Anterior cingulate cortex (tissue), 58 donors: ENCODE data around the gene VIT.
A peak's percentile ranks its signal among the peaks of the same experiment; 100 is the strongest.

ENCODE experiments used
- DNase-seq, 58 donors: peaks; one replicate each; lab custom pipeline; 2025; lab: John Stamatoyannopoulos, UW

Gene VIT, protein sequence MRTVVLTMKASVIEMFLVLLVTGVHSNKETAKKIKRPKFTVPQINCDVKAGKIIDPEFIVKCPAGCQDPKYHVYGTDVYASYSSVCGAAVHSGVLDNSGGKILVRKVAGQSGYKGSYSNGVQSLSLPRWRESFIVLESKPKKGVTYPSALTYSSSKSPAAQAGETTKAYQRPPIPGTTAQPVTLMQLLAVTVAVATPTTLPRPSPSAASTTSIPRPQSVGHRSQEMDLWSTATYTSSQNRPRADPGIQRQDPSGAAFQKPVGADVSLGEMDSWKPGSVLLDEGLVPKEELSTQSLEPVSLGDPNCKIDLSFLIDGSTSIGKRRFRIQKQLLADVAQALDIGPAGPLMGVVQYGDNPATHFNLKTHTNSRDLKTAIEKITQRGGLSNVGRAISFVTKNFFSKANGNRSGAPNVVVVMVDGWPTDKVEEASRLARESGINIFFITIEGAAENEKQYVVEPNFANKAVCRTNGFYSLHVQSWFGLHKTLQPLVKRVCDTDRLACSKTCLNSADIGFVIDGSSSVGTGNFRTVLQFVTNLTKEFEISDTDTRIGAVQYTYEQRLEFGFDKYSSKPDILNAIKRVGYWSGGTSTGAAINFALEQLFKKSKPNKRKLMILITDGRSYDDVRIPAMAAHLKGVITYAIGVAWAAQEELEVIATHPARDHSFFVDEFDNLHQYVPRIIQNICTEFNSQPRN

DNA sequence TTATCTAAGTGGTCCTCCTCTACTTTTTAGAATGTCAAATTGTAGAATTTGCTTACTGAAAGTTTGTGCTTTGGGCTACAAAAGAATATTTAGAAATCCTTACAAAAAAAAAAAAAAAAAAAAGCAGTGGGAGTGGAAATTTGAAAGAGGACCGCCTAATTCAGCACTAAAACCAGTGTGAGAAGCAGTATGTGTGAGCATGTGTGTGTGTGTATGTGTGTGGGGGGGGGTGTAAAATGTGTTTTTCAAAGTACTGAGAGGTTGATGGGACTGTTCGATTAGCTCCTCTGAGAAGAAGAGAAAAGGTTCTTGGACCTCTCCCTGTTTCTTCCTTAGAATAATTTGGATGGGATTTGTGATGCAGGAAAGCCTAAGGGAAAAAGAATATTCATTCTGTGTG is at the start of gene VIT:
Gene VIT, plus strand, starts transcription at position 175 of the 400 bp plus-strand sequence. CDS start 19,664 bp downstream, outside the sequence.
- DNase-seq: no peak

DNA sequence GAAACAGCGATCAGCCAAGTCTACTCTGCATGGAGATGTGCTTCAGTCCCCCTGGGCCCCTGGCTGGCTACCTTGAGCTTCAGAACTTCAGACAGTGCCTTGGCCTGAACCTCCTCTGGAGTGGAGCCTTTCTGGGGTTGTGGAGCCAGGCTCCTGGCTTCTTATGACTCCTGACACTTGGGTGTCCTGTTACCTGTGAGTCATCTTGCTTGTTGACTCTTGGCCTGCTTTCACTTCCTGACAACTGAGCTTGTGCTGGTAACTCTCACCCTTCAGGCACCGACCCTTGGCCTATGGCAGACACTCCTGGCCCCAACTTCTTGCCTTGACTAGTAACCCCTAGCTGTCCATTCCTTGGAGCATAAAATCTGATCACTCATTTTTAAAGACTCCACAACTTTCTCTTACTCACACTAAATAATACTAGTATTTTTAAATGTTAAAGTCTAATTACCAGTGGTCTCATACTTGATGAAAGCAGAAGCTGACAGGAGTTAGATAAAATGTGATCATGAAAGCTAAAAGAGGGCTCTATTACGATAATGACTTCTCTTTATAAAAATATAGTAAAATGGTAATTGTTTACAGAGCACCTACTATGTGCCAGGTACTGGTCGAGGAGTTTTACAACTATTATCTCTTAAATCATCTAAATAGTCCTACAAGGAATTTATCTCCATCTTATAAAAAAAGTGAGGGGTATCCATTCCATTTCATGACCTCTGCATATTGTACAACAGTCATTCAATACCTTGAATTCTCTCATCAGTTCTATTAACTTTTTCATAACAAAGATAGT is 46.3 kb upstream of the VIT start:
- no peak for DNase-seq

DNA sequence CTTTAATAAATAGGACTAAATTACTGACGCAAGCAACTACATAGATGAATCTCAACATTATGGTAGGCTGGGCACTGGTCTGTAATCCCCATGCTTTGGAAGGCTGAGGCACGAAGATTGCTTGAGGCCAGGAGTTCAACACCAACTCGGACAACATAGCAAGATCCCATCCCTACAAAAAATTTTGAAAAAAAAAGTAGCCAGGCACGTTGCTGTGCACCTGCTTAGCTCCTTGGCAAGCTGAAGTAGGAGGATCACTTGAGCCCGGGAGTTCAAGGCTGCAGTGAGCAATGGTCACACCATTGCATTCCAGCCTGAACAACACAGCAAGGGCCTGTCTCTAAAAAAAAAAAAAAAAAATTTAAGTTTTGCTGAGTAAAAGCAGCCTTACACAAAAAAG is 43.4 kb upstream of the VIT start:
- no peak for DNase-seq

DNA sequence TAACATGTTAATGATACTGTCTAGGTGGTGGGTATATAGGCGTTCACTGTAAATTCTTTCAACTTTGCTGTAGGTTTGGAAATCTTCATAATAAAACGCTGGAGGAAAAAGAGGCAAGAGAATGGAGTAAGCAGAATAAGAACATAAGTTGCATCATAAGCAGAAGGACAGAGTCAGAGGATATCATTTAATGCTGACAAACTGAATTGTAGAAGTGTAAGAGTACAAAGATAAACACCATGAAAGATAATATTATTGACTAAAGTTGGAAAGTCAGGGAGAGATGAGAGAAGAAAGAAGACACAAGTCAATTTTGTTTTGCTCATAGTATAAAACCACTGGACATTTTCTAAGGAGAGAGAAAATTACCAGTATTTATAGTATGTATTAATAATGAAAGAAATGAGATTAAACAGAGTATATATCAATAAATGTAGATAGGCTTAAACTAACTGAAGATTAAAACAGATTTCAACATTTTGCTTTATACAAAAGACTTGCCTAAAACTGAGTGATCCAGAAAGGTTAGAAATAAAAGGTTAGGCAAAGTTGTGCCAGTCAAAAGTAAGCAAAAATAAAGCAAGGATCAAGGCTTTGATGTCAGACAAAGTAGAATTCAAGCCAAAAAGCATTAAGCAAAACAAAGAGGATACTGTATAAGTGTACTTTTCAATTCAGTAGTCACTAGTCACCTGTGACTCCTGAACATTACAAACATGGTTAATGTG is 42.4 kb upstream of the VIT start:
- DNase-seq: no peak

DNA sequence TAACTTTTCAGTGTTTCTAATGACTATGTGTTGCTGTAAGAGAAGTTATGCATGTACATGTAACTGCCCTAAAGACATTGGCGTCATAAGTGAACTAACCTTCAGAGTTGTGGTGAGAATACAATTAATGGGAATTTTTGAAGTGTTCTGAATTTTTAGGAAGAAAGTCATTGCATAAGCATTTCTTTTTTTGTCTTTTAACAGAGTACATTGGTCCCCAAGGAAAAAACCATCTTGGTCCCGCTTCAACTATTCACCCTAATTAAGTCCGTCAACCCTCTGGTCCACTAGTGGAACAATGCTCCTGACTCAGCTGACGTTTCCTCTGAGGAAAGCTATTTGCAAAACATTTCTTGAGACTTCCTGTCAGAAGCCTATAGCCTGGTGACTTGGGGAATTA is 41.1 kb upstream of the VIT start:
- DNase-seq: no peak

DNA sequence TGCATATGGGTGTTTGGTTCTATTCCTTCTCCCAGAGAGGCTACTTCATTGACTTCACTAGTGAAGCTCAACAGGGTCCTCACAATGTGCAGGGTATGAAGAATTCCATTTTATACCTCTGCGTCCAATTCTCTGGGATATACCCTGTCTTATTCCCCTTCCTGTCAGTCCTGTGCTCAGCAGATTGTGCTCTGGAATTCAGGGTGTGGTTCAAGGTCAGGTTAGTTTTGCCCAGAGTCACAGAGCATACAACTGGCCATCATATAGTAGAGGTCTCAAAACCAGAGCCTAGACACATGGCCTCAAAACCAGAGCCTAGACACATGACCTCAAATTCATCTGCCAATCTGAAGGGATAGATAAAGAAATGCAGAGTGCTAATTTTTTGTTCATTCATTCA is 38.8 kb upstream of the VIT start:
- no peak for DNase-seq

DNA sequence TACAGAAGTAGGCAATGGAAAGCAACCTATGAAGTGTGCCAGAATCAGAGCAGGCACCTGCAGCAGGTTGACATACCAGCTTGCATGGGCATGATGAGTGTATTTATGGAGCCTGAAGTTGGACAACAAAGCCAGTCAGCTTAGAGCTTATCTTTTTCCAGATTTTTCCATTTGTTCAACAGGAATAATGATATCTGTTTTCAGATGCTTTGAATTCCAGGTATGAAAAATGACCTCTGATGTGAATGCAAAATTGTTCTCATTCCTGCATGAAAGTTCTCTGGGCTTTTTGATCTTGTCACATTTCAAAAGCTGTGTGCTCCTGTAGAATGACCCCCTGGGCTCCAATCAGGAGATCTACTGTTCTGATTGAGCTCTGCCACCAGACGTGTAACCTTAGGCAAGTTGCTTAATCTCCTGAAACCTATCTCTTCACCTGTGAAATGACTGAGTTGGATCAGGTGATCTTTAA is 38.2 kb upstream of the VIT start:
- no peak for DNase-seq

DNA sequence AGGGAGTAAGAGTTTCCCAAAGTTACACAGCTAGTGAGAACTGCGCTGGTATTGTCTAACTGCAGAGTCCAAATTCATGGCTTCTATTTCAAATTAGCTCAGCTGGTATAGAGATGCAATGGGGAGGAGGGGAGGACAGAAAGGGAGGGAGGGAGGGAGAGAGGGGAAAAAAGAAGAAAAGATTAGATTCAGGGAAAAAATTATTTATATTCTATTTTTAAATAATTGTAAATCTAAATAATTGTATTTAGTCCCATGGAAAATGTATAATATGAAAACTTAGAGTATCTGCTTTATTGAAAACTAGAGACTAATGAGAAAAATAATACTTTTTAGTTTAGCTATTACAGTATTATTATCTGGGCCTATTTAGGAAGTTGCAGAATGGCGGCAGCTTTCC is 37.3 kb upstream of the VIT start:
- DNase-seq: no peak

DNA sequence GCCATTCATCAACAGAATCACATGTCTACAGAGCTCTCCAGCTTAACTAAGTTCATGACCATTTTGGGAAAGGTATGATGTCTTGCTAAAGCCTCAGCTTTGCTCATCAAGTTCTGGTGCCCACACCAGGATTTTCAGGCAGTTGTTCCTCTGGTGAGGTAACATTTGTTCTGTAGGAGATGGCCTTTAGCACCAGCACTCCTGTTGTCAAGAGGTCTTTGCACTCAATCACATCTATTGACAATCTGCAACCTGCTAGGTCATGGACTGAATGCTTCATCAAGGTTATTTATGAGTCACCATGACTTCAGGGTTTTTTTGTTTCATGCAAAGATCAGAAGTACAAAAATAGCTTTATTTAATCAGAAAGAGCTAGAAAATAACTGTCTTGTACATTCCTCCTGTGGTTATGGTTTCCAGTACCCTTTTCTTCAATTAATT is 36.6 kb upstream of the VIT start:
- no peak for DNase-seq

DNA sequence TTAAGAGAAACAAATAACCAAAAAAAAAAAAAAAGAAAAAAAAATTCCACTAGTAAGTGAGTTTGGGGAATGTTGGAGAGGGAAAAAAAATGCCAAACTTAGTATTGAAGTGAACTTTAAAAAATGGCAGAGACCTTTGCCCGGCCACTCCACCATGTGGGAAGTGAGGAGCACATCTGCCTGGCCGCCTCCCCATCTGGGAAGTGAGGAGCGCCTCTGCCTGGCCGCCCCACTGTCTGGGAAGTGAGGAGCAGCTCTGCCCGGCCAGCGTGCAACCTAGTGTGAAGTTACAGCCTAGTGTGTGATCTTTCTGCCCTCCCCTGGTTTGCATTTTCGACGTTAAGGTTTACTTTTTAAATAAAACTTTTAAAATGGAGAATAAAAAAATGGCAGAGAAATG is 33.9 kb upstream of the VIT start:
- peak in 1 of 58 donors; percentile 4 for DNase-seq

DNA sequence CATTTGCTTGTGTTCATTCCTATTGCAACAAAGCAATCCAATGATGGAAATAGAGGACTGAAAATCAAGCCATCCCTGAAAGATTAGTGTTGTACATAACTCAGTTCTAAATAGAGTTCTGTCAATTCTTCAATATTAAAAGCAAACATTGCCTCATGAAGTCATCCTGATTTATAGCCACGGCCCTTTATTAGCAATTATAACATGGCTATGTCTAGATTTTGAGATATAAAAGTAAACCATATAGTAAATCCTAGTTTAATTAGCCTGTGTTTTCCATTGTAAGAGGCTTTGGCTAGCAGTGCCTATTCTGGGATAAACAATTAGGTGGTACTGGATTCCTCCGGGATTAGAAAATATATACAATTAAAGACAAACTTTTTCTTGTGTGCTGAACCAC is 33.2 kb upstream of the VIT start:
- DNase-seq: no peak

DNA sequence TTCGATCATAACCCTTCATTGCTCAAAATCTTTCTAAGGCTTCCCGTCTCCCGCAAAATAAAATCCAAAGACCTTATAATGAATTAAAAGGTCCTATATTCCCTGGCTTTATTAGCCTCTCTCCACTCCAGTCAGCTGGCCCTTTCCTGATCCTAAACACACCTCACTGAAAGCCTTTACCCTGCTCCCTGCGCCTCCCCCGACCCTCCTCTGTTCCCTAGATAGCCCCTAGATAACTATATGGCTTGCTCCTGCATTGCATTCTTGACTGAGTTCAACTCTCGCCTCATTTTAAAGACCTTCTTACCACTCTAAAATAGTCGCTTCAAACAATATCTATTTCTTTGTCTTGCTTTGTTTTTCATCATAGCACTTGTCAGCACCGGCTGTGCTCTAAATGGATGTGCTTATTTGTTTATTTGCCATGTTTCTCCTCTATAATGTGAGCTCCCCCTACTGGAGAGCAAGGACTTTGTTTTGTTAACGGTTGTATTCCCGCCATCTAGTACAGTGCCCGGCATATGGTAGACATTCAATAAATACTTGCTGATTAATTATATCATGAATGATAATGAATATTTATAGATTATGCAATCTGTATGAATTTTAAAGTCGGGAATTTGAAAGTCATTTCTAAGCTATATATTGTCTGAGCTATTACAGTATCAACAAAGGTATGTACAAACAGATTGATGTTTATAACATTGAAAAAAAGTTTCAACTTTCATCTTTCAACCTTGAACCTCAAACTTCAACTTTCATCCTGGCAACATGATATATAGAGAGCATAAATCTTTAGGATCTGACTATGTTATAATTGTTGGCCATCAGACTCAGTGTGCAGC is 32.4 kb upstream of the VIT start:
- DNase-seq: peak in 11 of 58 donors; percentile 0 to 76 (median 4)

DNA sequence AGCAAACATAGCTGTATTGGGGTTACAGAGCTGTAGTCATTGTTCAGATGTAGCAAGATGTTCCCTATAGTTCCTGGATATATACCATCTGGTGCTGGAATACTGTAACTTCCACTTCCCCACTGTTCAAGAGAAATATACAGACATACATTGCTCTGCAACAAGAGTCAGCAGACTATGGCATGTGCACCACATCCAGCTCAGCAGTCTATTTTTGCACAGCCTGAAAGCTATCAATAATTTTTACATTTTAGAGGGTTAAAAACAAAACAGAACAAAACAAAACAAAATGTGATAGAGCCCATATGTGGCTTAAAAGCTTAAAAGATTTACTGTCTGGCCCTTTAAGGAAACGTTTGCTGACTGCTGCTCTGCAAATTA is 31.8 kb upstream of the VIT start:
- peak in 1 of 58 donors; percentile 6 for DNase-seq

DNA sequence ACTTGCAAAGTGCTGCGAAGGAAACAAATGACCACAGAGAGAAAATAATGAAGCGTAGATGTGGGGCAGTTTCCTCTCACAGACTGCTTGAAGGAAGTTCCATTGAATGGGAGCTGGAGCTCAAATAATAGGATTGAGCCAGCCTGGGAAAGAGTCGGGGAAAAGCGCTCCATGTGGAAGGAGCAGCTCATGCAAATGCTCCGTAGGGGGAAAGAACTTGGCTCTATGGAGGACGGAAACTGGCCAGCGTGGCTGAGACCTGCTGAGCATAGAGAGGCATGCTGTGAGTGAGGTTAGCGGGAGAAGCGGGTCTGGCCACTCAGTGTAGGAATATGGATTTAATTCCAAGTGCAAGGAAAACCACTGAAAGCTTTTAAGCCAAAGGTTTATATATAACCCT is 28.6 kb upstream of the VIT start:
- peak in 22 of 58 donors; percentile 2 to 46 (median 14) for DNase-seq

DNA sequence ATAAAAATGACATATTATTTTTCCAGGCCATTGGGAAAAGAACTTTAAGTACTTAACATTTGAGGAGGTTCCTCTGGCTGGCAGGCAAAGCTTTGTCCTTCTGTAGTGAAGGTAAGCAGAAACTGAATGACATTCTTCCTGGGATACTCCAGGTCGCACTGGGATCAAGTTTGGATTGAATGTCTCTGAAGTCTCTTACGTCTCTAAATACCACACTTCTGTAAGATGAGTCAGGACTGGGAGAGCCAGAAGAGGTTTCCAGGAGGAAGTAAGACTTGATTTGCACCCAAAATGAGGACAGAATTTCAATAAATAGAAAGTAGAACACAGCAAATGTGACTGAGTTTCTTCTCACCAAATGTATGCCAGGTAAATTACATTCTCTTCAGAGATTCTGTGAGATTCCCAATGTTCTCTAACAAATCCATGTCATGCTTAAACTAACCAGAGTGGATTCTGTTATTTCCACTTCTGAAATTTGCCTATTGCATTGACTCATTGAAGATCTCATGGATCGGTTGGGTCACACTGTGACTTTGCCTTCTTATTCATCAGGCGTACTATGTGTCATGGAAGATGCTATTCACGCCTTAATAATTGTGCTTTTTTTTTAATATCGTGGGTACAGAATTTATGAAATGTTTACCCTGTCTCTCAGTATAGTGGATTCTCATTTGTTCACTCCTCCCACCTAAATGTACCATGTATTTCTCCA is 25.5 kb upstream of the VIT start:
- DNase-seq: no peak

DNA sequence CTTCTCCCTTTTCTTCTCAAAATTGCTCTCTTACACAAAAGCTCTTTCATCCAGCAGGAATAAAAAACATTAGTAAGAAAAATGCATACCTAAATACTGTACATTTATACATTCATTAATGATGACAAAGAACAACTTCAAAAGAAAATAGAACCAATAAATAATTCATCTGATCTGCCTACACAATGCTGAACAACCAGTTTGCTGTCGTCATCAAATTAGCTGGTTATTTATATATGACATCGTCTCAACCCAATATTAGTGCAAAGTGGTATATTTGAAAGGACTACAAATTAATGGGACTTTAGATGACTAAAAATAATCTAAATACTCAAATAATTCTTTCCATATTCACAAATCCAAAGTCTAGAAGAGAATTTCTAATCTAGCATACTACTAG is 24.8 kb upstream of the VIT start:
- no peak for DNase-seq

DNA sequence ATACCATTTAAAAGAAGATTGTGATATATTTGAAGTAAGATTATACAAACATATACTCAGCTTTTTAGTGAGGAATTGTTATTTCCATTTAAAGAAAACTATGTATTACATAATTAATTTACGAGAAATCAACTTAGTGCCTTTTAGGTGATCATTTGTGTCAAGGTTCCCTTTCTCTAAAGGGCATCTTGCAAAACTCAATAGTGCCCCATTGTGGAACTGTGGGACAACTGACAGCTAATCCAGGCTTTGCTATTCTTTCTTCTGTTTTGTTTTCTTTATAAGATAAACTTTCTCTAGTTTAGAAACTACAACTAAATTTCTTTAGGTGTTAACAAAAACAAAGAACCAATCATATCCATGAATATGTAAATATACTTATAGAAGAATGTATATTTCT is 24.3 kb upstream of the VIT start:
- DNase-seq: no peak

DNA sequence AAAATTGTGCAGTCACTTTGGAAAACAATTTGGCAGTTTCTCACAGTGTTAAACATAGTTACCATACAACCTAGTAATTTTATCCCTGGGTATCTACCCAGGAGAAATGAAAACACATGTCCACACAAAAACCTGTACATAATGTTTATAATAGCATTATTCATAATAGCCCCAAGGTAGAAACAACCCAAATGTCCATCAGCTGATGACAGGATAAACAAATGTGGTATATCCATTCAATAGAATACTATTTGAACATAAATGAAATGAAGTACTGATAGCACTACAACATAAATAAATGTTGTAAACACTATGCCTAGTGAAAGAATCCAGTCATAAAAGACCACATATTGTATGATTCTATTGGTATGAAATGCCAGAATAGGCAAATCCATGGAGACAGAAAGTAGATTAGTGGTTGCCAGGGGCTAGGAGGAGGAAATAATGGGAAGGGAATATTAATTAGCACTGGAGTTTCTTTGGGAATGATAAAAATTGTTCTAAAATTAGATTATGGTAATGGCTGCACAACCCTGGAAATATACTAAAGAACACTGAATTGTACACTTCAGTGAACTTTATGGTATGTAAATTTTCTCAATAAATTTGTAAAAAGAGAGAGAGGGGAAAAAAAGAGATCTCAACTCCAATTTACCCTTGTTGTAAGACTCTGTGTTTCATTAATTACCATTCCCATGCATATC is 20.8 kb upstream of the VIT start:
- no peak for DNase-seq
